Skeletal muscle satellite cell (primary cell): ENCODE data around the gene FMN2.

Source experiments
- H3K27me3 ChIP-seq: 2 replicates; pipeline ENCODE4 v1.7.0; 2013; ENCODE audit warnings: low read length; ENCODE audit not compliant: control insufficient read depth, insufficient read depth
- H3K36me3 ChIP-seq: 2 replicates; pipeline ENCODE4 v1.7.0; 2013; ENCODE audit warnings: mild to moderate bottlenecking, control low read depth, low read length; ENCODE audit not compliant: insufficient read depth
- H3K4me1 ChIP-seq: 2 replicates; pipeline ENCODE4 v1.7.0; 2013; ENCODE audit warnings: low read length; ENCODE audit not compliant: control insufficient read depth, insufficient read depth
- H3K4me2 ChIP-seq: 2 replicates; pipeline ENCODE4 v1.7.0; 2013; ENCODE audit warnings: mild to moderate bottlenecking, low read length
- H3K4me3 ChIP-seq: 2 replicates; pipeline ENCODE4 v1.7.0; 2013; ENCODE audit warnings: low read length
- H3K9ac ChIP-seq: 2 replicates; pipeline ENCODE4 v1.7.0; 2013; ENCODE audit warnings: mild to moderate bottlenecking, low read depth, low read length, moderate library complexity
- H3K9me3 ChIP-seq: replicated peaks from 2 replicates; pipeline ENCODE4 v1.7.0; 2013; ENCODE audit warnings: mild to moderate bottlenecking, control low read depth, low read length

Gene FMN2

DNA sequence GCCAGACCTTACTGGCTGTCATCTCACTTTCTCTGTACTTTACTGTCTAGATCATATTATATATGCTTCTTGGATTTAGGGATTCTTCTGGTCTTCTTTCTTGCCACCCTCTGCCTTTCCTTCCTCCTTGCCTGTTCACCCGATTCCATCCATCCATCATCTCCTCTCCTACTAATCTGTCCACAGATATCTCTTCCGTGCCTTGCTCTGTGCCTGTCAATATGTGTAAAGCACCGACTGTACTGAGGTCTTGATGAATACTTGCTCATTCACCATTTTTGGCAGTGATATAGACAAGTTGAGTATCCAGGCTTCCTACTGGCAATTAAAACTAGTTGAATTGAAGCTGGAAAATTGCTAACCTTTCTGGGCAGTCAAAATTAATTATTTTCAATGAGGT is 8.1 kb downstream of the FMN2 start:
- peak overlapping the region; percentile 55 for H3K4me2 ChIP-seq
- no peaks in the 10 kb centered on the region for H3K9me3 ChIP-seq
- H3K9ac ChIP-seq = peak overlapping the region; percentile 23
- H3K27me3 ChIP-seq = no peaks in the 10 kb centered on the region
- H3K36me3 ChIP-seq = no peaks in the 10 kb centered on the region
- no peak overlapping the region for H3K4me3 ChIP-seq
- H3K4me1 ChIP-seq = peaks cover 45% of the 10 kb centered on the region

DNA sequence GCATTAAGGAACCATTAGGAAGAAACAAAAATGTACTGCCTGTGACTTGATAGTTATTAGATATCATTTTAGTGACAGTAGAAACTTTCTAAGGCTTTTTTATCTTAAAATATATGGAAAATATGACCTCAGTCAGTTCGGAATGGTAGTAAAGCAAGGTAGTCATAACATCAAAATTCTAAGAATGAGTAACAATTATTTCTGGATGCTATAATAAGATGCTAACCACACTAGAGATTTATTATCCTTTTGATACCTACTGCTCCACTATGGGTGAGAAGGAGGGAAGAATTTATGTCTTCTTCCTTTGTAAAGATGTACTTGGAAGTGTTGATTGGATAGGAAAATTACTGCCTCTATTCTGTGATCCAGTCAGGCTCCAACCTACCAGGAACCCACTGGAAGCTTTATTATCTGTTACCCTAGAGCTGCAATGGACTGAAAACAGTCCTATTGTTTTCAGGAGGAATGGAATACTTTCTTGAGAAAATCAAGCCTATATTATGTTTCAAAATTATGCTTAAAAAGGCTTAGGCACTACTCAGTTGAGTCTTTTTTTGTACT is 8.8 kb downstream of the FMN2 start:
- Histone ChIP-seq H3K27me3 (no peaks in the 10 kb centered on the region), H3K36me3 (no peaks in the 10 kb centered on the region), H3K4me3 (peak overlapping the region; percentile 44), H3K9ac (peak overlapping the region; percentile 23), H3K4me2 (peak overlapping the region; percentile 55), H3K4me1 (peaks cover 44% of the 10 kb centered on the region), H3K9me3 (no peaks in the 10 kb centered on the region)

DNA sequence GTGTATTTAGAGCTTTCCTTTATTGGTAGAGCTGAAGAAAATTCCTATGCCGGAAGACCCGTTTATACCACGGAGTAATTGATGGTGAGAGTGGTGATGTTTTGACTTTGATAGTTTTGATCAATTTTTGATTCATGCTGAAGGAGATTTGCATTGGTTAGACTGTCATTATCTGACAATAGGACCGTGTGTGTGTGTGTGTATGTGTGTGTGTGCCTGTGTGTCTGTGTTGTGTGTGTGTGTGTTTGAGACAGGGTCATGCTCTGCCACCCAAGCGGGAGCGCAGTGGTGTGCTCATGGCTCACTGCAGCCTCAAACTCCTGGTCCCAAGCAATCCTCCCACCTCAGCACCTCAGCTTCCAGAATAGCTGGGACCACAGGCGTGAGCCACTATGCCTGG is 9.6 kb downstream of the FMN2 start:
- Histone ChIP-seq H3K4me2 (peak overlapping the region; percentile 53), H3K27me3 (no peaks in the 10 kb centered on the region), H3K9me3 (no peaks in the 10 kb centered on the region), H3K4me3 (peak overlapping the region; percentile 20), H3K4me1 (peaks cover 37% of the 10 kb centered on the region), H3K9ac (no peak overlapping the region), H3K36me3 (no peaks in the 10 kb centered on the region)

DNA sequence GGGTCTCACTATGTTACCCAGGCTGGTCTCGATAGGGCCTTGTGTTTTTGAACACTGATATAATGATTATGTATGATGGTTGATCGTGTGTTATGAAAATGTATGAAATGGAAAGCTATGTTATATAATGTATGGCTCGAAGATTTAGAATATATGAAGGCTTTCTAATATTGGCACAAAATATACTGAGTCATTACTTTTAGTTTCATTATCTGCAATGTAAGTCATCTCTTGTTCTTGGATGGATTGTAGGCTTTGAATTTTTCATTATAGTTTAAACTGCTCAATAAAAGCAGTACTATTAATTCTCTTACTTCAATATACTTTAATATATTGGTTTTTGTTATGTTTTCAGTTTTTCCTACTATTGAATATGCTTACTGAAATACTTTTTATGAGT is 10.1 kb downstream of the FMN2 start:
- Histone ChIP-seq H3K9ac (no peak overlapping the region), H3K9me3 (no peaks in the 10 kb centered on the region), H3K27me3 (no peaks in the 10 kb centered on the region), H3K4me3 (no peak overlapping the region), H3K36me3 (no peaks in the 10 kb centered on the region), H3K4me2 (peak overlapping the region; percentile 53), H3K4me1 (peaks cover 38% of the 10 kb centered on the region)

DNA sequence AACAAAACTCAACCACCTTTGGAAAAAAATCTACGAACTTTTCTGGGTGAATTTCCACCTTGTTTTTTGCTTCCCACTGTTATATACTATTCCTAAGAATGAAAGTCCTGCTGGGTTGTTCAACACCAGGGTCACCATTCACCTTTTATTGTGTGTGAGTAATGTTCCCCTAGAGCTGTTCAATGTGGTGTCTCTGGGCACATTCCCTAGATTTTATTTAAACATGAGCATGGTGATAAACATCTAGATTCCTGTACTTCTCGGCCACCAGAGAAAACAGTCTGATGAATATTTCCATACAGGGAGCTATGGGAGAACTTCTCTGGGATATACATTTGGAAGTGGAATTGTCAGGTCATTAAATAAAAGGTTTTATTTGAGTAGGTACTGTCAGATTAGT is 13.0 kb downstream of the FMN2 start:
- no peaks in the 10 kb centered on the region for H3K9me3 ChIP-seq
- no peak overlapping the region for H3K9ac ChIP-seq
- H3K36me3 ChIP-seq = no peaks in the 10 kb centered on the region
- H3K4me2 ChIP-seq = no peak overlapping the region
- H3K4me3 ChIP-seq = no peak overlapping the region
- no peaks in the 10 kb centered on the region for H3K27me3 ChIP-seq
- peaks cover 36% of the 10 kb centered on the region for H3K4me1 ChIP-seq

DNA sequence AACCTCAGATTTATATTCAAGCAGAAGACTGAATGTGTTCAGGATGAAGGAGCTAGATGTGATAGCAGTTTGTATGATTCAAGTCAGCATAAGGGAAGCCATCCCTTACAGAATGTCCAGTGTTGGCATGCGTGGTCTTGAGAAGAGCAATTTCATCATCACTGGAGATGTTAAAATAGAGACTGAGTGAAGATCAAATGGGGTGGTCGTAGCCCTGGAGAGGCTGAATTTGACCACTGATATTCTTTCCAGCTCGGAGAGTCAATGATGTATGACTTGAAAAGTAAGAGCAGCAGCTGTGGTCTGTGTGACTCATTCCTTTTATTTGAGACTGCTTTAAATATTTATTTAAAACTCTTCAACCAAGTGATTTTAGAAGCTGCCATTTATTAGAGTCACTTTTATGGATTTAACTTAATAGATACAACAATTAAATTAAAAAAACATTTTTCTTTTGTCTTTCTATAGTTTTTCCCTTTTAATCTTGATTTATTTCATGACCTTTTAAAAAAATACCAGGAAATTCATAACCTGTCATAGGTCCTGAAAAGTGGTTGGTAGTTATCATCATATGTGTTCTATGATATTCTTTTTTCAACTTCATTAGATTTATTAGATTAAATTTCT is 15.5 kb downstream of the FMN2 start:
- Histone ChIP-seq H3K27me3 (no peaks in the 10 kb centered on the region), H3K36me3 (no peaks in the 10 kb centered on the region), H3K4me2 (peak overlapping the region; percentile 52), H3K4me3 (no peak overlapping the region), H3K9me3 (no peaks in the 10 kb centered on the region), H3K9ac (no peak overlapping the region), H3K4me1 (peaks cover 24% of the 10 kb centered on the region)

DNA sequence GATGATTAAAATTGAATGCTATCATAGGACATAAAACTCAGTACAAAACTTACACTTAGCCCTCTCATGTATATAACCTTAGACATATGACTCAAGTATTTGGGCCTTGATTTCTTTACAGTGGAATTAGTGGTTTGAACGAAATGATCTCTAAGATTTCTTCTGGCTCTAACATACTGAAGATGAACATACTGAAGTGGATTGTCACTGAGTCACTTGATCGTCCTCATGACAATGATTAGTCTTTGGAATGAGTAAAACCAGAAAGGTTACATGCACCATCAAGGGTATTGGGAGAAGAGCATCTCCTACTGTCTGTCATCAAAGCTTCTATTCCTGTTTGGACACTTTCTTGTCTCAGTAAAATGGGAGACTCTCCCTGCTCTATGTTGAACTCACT is 17.4 kb downstream of the FMN2 start:
- H3K27me3 ChIP-seq = no peaks in the 10 kb centered on the region

DNA sequence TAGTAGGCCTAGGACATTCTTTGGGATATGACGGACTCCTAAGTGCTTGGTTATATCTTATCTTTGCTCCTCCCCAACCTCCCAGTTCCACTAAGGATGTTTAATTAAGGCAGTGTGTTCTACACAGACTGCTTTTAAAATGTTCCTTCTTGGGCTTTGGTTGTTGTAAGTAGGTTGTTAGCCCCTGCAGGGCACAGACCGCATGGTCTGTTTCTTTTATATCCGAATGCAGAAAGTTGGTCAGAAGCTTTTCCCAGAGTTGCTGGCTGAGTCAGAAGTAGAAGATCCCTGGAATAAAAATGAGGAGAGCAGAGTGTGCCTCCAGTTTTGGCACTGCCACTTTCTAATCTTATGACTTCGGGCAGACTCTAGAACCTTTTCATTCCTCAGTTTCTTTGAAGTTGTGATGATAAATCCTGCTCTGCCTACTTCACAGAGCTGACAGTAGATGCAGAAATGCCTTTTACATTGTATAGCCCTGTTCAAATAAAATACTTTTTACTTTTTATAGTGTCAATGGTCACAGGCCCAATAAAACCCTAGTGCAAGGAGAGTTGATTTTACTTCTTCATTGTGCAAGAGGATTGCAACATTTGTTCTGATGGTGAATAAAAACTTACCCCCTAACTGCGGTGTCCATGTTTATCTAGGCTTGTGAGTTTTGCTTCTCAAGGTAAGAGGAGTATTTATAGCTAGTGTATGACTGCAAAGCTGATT is 18.4 kb downstream of the FMN2 start:
- H3K4me1 ChIP-seq = peaks cover 19% of the 10 kb centered on the region
- H3K4me2 ChIP-seq = no peak overlapping the region
- H3K27me3 ChIP-seq = no peaks in the 10 kb centered on the region
- H3K4me3 ChIP-seq = no peak overlapping the region
- H3K9ac ChIP-seq = no peak overlapping the region
- no peaks in the 10 kb centered on the region for H3K36me3 ChIP-seq
- H3K9me3 ChIP-seq = no peaks in the 10 kb centered on the region

More for the DNA sequence above, 17.4 kb downstream of the FMN2 start:
- Histone ChIP-seq H3K9ac (no peak overlapping the region), H3K4me3 (no peak overlapping the region), H3K4me1 (peaks cover 24% of the 10 kb centered on the region), H3K4me2 (no peak overlapping the region), H3K9me3 (no peaks in the 10 kb centered on the region), H3K36me3 (no peaks in the 10 kb centered on the region)

DNA sequence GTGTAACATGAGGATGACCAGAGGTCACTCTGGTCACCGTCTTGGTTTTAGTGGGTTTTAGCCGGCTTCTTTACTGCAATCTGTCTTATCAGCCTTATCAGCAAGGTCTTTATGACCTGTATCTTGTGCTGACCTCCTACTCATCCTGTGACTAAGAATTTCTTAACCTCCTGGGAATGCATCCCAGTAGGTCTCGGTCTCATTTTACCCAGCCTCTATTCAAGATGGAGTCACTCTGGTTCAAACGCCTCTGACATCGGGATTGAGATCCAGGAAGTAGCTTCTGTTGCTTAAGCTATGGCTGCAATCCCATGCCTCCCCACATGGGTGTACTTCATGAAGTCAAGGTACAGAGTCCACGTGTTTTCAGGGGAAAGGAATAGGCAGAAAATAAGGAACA is 19.9 kb downstream of the FMN2 start:
- H3K36me3 ChIP-seq = no peaks in the 10 kb centered on the region
- no peak overlapping the region for H3K9ac ChIP-seq
- no peaks in the 10 kb centered on the region for H3K9me3 ChIP-seq
- no peaks in the 10 kb centered on the region for H3K27me3 ChIP-seq
- peaks cover 19% of the 10 kb centered on the region for H3K4me1 ChIP-seq
- H3K4me3 ChIP-seq = no peak overlapping the region
- H3K4me2 ChIP-seq = no peak overlapping the region

DNA sequence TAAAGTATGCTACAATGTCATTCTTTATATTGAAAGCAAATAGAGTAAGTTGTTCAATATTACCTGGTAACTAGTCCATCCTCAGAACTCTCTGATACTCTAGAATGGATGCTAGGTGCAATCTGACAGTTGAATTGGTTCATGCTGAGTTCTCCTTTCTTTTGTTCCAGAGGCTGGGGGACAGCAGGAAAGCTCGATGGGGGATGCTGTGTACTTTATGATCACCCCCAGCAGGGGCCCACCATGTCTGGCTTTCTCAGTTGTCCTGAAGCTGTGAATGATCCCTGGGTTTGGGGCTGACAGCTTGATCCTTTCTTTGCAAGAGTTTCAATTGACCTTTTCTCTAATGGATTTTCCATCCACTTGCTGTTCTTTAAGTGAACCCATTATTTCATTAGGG is 22.5 kb downstream of the FMN2 start:
- Histone ChIP-seq H3K4me2 (no peak overlapping the region), H3K4me1 (peaks cover 9% of the 10 kb centered on the region), H3K9me3 (no peaks in the 10 kb centered on the region), H3K9ac (no peak overlapping the region), H3K27me3 (no peaks in the 10 kb centered on the region), H3K36me3 (no peaks in the 10 kb centered on the region), H3K4me3 (no peak overlapping the region)

DNA sequence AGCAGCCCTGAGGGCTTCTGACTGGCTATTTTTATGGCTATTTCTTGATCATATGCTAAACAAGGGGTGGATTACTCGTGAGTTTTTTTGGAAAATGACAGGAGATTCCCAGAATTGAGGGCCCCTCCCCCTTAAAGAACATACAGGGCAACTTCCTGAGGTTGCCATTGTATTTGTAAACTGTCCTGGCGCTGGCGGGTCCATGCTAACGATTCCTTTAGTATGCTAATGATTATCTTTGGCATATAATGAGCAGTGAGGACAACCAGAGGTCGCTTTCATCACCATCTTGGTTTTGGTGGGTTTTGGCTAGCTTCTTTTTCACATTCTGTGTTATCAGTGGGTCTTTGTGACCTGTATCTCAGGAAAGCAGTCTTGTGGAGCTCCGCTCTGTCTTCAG is 24.1 kb downstream of the FMN2 start:
- Histone ChIP-seq H3K4me1 (no peaks in the 10 kb centered on the region), H3K4me2 (no peak overlapping the region), H3K9me3 (no peaks in the 10 kb centered on the region)

More for the DNA sequence above, 24.1 kb downstream of the FMN2 start:
- no peak overlapping the region for H3K9ac ChIP-seq
- H3K27me3 ChIP-seq = no peaks in the 10 kb centered on the region
- H3K4me3 ChIP-seq = no peak overlapping the region
- no peaks in the 10 kb centered on the region for H3K36me3 ChIP-seq
